Measurements from ENCODE around the gene HTR3E.

DNA sequence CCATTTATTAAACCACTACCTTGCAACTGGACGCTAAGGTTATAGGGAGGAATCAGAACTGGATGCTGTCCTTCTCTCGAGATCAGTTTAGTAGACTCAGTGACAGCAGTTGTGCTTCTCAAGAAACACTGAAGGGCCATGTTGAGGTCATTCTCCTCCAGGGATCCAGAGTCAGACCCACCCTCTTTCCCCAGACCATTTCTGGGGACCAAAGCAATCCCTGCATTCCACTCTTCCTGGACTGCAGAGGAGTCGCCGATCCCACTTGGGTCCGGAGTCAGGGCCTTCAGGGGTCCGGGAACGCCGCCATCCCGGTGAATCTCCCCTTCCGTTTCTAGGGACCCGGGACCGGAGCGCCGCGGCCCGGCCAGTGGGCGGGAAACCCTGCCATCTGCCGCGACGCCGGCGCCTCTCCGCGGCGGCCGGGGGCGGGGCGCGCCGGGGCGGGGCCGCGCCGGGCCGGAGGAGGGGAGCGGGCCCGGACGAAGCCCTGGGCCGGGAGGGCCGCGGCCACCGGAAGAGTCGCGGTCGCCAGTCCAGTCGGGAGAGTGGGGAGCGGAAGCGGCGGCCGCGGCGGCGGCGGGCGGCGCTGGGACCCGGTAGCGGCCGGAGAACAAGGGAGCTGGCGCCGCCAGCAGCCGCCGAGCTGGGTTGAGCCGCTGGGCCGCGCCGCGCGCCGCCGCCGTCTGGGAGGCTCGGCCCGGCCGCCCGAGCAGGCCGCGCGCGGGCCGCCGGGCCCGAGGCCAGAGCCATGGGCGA is 58.2 kb downstream of the HTR3E start, which contains the start of gene DVL3:
- TF ChIP-seq, protein P1, sequence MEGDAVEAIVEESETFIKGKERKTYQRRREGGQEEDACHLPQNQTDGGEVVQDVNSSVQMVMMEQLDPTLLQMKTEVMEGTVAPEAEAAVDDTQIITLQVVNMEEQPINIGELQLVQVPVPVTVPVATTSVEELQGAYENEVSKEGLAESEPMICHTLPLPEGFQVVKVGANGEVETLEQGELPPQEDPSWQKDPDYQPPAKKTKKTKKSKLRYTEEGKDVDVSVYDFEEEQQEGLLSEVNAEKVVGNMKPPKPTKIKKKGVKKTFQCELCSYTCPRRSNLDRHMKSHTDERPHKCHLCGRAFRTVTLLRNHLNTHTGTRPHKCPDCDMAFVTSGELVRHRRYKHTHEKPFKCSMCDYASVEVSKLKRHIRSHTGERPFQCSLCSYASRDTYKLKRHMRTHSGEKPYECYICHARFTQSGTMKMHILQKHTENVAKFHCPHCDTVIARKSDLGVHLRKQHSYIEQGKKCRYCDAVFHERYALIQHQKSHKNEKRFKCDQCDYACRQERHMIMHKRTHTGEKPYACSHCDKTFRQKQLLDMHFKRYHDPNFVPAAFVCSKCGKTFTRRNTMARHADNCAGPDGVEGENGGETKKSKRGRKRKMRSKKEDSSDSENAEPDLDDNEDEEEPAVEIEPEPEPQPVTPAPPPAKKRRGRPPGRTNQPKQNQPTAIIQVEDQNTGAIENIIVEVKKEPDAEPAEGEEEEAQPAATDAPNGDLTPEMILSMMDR (IDR thresholded peaks at IDR 0.05), result no peak
- TF ChIP-seq POLR2A (IDR thresholded peaks at IDR 0.05), result peak in 1 of 2 donors; percentile 64

All from Peyer's patch (tissue), 4 donors.